UCSD-AML1 (cell line): ENCODE measurements around the gene SMOC2.

Experiments
- DNase-seq: peaks from one replicate; lab custom pipeline; 2025; ENCODE audit not compliant: unreplicated experiment; lab: John Stamatoyannopoulos, UW

SMOC2 gene, protein sequence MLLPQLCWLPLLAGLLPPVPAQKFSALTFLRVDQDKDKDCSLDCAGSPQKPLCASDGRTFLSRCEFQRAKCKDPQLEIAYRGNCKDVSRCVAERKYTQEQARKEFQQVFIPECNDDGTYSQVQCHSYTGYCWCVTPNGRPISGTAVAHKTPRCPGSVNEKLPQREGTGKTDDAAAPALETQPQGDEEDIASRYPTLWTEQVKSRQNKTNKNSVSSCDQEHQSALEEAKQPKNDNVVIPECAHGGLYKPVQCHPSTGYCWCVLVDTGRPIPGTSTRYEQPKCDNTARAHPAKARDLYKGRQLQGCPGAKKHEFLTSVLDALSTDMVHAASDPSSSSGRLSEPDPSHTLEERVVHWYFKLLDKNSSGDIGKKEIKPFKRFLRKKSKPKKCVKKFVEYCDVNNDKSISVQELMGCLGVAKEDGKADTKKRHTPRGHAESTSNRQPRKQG

DNA sequence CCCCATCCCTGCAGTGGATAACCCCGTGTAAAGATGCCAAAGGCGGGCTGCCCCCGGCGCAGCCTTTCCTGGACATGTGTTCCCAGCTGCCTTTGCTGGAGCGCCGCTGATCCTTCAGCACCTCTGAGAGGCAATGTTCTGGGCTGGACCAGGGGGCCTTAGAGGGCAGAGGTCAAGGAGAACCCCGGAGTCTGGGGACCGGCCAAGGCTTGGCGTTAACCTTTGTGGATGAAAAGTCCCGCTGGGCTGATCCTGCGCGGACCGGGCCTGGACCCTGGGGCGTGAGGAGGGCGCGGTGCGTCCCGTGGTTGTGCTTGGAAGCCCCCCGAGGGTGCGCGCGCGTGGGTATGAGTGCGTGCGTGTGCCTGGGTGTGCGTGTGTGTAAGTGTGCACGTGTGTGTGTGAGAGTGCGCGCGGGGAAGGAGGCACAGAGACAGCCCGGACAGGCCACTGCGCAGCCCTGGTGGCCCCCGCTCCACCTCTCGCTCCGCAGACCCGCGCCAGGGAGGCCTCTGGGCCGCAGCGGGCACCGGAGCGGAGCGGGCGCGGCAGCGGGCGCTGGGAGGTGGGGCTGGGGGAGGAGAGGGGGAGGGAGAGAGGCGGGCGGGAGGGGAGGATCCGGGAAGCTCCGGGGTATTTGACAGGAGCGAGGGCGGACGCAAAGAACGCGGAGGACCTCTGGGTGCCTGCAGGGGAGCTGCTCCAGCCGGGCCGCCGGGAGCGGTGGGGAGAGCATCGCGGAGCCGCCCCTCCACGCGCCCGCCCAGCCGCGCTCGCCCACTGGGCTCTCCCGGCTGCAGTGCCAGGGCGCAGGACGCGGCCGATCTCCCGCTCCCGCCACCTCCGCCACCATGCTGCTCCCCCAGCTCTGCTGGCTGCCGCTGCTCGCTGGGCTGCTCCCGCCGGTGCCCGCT lies at the start of gene SMOC2:
TSS of gene SMOC2 (plus strand) at position 665 of the 914 bp plus-strand sequence. CDS start at position 852, 187 bp downstream.
- DNase-seq, result no peak

DNA sequence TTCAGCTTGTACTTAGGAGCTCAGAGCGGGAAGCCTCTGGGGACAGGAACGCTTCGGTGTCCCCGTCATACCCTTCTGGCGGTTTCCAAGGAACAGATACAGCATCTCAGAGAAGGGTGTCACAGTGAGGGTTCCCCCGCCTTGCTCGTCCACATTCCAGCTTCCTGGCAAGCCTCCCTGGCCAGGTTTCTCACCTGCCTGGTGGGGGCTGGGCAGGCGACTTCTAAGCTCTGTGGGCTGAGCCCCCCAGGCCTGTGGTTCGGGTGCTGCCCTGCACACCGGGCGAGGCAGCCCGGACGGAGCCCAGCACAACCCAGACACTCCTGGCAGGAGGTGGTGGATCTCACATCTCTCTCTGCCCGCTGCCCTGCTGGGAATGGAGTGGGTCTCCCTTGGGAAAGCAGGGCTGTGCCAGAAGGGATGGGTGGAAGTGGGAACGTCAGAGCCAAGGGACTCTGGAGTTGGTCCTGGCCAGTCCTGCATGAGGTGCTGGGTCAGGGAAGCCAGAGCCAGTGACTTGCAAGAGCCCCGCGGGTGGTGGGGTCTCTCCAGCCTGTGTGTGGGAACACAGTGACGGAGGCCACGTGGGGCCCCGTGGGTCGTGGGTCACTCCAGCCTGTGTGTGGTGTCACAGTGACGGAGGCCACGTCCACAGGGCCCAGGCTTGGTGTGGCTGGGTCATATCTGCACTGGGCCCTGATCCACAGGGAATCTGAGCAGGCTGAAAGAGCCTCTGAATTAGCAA lies 47.7 kb upstream of the SMOC2 start:
- no peak for DNase-seq

DNA sequence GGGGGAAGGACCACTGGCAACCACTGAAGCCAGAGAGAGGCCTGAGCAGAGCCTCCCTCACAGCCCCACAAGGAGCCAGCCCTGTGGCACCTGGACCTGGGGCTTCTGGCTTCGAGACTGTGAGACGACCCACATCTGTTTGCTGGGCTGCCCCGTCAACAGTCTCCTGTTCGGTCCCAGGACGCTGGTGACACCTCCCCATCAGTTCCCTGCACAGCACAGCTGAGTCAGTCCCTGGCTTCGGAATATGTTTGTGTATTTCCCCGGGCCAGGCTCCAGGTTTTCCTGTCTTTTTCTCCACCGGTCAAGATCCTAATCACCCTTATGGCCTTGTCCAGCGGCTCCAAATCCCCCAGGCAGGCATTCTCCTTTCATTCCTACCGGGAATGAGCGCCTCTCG lies 46.4 kb upstream of the SMOC2 start:
- DNase-seq, result no peak

DNA sequence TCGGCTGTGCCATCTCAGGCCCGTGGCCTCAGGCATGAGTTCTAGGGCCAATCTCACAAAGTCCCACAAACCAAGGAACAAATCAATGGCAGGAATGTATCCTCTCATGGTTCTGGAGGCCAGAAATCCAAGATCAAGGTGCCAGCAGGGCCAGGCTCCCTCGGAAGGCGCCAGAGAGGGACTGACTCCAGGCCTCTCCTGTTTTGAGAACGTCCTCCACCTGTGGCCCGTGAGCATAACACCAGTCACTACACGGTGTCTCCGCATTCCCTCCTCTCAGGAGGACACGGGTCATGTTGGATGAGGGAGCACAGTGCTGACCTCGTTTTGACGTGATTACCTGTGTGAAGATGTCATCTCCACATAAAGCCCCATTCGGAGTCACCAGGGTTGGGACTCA lies 45.0 kb upstream of the SMOC2 start:
- no peak for DNase-seq

DNA sequence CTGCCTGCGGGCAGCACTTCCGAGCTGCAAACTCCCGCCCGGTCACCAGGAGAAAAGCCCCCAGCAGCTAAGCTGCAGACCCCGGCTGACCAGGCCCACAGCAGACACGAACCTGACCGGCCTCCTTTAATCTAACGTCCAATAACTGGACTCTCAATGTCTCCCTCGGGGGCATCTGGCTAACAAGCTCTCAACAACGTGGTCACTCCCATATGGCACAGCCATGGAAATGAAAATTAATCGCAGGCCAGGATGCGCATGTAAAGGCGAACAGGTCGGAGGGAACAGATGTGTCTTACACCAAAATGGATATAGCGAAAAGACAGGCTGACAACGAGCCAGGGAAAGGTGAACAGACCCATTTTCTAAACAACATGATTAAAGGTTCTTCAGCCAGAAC lies 44.4 kb upstream of the SMOC2 start:
- DNase-seq, result no peak

DNA sequence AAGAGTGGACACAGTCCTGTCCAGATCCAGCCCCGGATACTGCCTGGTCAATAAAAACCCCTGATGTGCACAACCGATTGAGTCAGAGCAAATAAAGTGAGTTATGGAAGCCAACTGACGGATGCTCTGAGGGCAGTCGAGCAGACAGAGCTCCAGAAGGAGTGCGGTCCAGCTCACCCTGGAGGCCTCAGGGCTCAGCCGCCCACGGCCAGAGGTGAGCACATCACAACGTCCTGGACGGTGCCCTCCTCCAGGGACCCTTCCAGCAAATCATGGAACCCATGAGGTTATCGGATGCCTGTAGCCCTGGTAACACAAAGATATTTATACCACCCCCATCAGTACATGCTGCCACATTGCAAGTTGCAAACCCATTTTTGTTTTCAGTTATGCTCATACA lies 44.0 kb upstream of the SMOC2 start:
- no peak for DNase-seq

DNA sequence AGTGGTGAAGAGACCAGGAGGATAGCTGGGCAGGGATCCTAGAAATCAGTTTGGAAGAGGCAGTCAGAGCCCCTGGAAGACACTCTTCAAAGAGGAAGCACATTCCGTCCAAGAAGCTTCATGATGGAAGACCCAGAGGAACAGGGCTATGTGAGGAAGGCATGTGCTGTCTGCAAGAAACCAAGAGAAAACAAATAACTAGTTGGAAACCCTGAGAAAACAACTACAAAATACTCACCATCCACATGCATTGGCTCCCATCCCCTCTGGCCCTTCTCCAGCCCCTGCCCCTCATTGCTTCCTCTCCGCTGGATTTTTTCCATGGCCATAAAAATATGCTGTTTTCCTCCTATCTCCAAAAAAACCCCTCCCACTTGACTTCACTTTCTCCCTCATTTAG lies 40.9 kb upstream of the SMOC2 start:
- no peak for DNase-seq

DNA sequence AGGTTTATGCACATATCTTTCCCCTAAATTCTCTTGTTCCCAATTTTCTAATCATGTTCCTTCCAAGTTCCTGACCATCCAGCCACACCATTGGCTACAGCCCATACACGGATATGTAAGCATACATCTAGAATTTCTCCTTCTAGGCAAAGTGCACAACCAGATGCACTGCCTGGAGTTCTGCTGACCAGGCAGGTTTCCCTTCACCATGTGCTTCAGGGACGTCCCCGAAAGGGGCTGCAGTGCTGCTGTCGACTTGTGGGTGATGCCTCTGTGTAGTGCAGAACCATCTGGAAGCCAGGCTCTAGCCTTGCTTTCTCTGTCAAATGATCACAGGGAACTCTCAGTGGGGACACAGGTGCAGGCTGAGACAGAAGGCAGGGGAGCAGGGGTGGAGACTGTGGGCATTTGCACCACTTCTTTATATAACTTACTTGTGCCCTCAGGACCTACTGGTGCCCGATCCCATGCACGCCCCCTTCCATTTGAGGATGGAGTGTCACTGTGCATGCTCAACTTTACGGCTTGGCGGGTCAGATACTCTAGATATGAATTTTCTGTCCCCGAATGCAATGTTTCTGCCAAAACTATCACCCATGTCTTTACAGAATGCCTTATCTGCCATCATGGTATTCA lies 37.5 kb upstream of the SMOC2 start:
- no peak for DNase-seq

DNA sequence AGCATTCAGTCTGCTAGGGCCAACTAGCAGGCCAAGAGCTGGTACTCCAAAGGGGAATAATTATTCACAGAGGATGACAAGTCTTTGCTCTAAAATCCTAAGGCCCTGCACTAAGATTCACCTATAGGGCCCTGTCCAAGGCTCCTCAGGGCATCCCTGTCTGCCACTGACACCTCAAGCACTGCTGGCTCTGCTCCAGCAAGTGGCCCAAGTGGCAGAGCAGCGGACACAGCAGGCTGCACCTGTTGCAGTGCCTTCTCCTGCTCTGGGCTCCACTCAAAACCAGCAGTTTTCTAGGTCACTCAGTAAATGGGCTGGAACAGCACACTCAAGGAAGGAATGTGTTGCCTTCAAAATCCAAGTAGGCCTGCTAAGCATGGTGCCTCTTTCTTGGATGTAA lies 36.4 kb upstream of the SMOC2 start:
- DNase-seq, result no peak

DNA sequence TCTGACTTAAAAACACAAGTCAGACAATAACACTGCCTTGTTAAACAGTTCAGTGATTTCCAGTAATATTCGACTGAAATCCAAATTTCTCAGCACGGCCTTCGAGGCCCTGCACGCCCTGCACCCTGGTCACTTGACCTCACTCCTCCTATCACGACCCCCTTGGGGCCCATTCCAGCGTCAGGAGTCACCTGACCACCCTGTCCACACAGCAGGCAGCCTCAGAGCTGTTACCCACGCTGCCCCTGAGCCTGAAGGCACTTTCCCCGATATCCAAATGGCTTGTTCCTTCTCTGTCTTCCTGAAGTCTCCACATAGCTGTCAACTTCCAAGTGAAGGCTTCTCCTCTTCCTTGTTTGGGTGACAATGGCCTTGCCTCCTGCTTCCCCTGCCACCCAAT lies 33.1 kb upstream of the SMOC2 start:
- no peak for DNase-seq

DNA sequence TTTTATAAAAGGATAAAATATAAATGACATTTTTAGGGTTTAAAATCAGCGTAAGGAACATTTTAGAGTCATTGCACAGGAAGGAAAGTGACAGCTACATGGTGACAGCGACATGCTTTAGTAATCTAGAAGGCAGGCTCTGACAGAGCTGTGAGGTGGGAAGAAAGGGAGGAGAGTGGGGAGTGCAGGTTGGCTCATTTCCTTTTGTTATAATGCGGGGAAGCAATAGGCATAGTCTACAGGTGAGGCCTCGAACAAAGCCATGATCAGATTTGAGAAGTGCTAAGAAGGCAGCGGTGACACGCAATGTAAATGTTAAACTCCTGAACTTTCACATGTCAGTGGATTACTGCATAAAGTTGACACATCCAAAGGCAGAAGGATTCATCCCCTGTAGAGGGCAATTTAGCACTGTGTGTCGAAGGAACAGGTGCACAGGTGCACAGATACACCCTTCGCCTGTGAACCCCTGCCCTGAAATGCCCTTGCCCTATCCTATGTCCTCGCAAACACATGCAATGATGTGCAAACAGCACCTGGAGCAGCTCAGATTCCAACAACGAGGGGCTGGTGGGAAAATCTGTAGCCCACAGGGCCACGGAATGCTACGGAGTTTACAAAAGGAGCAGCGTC lies 32.4 kb upstream of the SMOC2 start:
- DNase-seq, result no peak

DNA sequence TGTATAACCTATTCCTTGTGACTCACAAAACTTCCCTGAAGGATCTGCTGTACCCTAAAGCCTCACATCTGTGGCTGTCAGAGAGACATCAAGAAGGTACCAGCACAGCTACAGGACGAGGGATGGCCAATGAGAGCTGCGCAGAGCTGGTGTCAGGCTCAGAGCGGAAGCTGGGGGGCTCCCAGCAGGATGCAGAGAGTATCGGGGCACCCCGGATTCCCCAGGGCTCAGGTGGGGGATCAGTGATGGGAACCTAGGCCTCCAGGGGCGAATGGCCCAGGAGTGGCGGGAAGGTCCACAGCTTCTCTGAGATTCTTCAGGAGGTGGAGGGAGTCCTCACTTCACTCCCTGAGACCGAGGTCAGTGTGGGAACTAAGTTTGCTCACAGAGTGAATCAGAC lies 30.9 kb upstream of the SMOC2 start:
- DNase-seq, result no peak

DNA sequence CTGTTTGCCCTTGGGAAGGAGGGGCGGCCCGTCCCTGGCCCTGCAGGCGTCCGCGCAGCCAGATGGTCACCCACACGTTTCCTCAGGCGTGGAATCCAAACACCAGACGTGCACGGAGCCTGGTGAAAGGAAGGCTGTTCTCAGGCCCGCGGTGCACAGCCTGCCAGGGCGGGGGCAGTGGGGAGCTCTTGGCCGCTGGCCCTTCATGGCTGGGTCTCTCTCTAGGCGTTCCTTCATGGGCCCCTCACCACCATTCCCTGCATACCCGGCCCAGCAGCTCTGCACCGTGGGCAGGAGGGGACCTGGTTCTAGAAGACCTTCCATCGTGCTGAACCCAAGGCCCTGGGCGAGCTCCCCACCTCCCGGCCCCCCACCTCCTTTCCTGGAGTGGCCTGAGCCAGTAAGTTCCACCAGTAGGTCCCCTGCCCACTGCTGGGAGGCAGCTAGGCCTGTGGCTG lies 30.4 kb upstream of the SMOC2 start:
- no peak for DNase-seq

DNA sequence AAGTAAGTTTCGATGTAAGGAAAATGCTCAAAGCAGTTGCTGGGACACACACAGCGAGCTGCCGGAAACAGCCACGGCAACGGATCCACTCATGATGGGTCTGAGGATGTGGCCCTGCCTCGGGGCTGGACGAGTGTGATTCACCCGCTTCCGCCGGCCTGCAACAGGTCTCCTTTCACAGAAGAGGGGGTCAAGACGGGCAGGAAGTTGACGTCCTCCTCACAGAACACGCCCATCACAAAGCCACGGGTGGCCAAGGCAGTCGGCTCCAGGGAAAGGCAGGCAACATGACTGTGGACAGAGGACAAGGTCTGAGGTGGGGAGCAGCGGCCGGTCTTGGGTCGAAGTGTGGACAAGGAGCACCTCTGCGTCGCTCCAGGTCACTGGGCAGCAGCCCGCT lies 29.9 kb upstream of the SMOC2 start:
- DNase-seq, result no peak

DNA sequence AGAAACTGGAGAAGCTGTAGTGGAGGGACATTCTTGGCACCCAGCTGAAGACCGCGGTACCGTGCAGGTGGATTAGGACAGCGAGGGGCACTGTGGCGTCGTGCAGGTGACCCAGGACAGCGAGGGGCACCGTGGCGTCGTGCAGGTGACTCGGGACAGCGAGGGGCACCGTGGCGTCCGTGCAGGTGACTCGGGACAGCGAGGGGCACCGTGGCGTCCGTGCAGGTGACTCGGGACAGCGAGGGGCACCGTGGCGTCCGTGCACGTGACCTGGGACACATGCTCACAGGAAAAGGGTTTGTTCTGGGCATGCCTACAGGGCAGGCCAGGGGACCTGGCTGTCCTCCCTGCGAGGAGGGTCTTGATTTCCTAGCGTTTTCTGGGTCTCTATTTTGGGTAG lies 29.2 kb upstream of the SMOC2 start:
- no peak for DNase-seq

DNA sequence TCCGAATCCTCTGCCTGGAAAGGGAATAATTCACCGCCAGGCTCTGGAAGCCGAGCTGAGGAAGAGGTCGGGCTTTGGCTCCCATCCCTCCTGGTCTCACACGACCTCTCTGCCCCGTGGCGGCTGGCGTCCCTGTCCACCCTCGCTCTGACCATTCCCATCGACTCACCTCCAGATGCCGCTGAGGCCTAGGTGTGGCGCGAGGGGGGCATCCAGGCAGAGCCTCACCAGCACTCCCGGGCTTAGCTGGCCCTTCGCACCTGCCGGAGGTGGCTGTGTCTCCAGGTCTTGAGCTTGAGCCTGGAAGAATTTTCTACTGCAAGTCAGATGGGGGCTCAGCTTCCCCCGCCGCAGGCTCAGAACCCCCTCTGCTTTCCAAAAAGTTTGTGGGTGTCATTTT lies 28.5 kb upstream of the SMOC2 start:
- no peak for DNase-seq

DNA sequence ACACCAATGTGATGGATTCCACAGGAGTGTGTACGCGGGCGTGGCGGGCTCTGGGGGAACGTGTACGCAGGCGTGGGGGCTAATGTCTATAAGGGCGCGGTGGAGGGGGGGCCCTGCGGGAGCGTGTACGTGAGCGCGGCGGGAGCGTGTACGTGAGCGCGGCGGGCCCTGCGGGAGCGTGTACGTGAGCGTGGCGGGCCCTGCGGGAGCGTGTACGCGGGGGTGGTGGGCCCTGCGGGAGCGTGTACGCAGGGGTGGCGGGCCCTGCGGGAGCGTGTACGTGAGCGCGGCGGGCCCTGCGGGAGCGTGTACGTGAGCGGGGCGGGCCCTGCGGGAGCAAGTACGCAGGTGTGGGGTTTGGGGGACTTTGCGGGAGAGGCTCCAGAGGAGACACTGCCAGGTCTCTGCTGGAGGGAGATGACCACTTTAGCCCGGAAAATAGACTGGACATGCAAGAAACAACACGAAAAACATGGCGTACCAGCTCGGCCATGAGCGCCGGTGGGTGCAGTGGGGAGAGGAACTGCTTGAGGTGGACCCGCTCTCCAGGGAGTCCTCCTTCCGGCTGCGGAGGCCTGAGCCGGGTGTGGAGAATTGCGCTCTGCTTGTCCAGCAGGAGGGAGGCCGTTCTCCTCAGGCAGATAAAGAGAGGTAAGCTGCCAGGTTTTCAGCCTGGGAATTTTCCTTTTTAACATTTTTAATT lies 27.8 kb upstream of the SMOC2 start:
- no peak for DNase-seq

DNA sequence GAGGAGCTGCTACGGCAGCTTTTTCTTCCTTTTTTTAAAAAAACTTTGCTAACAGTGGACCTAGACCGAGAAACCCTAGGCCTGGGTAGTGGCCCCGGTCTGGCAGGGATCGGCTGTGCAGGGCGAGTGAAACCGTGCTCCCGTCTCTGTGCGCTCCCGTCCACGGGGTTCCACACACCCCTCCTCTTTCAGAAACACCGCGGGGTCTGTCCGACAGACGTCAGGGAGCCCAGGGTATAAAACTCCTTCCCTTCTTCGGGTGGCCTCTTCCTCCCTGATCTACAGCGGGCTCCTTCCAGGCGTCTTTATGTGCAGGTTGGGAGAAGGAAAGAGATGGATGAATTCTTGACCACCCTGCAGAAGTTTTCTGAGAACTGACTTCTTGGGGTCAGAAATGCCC lies 27.1 kb upstream of the SMOC2 start:
- DNase-seq, result no peak

DNA sequence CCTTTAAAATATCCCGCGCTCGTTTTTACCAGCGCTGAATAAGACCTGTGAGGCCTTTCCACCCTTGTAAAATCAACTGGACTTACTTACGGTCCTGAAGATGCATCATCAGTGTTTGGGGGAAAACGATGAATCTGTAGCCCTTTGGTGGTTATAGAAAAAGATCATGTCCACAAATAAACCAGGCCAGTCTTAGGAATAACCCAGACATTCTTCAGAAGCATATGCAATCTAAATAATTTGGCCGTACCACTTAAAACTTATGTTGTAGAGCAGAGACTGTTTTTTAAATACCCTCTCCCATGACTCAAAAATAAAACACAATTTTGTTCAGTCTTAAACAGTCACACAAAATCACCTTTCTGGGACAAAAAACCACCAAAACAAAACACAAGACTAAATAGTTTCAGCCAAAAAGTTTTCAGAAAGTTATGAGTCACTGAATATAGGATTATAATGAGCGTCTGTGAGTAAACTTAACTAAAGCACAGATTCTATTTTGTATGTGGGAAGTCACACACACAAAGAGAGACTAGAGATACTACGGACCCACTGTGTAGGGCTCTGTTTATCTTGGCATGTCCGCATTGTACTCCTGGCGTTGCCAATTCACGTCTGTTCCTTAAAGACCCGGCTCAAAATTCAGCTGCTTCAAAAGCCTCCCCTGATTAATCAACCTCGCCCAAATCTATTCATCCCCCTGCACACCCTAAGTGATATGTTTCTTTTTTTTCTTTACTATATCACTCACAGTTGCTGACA lies 26.5 kb upstream of the SMOC2 start:
- no peak for DNase-seq
